Lower lobe of right lung (tissue), 2 donors: ENCODE data around the gene AS3MT. TPM values are rescaled to one million over a fixed set of nuclear protein-coding genes. Genes with fewer than 3 reads are reported as not detected.
"Not testable (repeated sequence)": the region's sequence is repeated elsewhere in the genome, so short reads cannot be mapped to it uniquely, and the experiment has no call there.

Experiments
- ATAC-seq, 2 donors: fragments of 200-7000 bp; cut with Tn5 transposase; one replicate each; pipeline ENCODE4 v1.9.1; 2020 to 2022; ENCODE audit warnings: mild to moderate bottlenecking in 2 of 2, moderate library complexity in 2 of 2
- DNase-seq: peaks from one replicate; pipeline ENCODE4 v3.0.0-alpha.2; 2020
- H3K27ac ChIP-seq: fragments of 200-600 bp; one replicate; pipeline ENCODE4 v1.8.0; 2022
- H3K27me3 ChIP-seq: fragments of 200-600 bp; one replicate; pipeline ENCODE4 v1.8.0; 2022; ENCODE audit warnings: low read depth
- H3K36me3 ChIP-seq: fragments of 200-600 bp; one replicate; pipeline ENCODE4 v1.8.0; 2022; ENCODE audit warnings: mild to moderate bottlenecking
- H3K4me1 ChIP-seq: fragments of 200-600 bp; one replicate; pipeline ENCODE4 v1.8.0; 2022
- H3K4me3 ChIP-seq: fragments of 200-600 bp; one replicate; pipeline ENCODE4 v1.8.0; 2022; ENCODE audit warnings: mild to moderate bottlenecking
- H3K9me3 ChIP-seq: fragments of 200-600 bp; one replicate; pipeline ENCODE4 v1.8.0; 2022
- CTCF ChIP-seq: fragments of 200-600 bp; IDR thresholded peaks from one replicate; pipeline ENCODE4 v1.8.0; 2022; ENCODE audit warnings: antibody characterized with exemption, mild to moderate bottlenecking
- intact Hi-C: fragments of 100-400 bp; cut with DNase I; formaldehyde crosslinking; loops from one replicate; pipeline ENCODE4 v1.11.0; 2022
- long read RNA-seq: library from polyadenylated mRNA; unstranded; transcript quantifications from one replicate; pipeline ENCODE4 v2.0.0, GENCODE V29; 2021
- total RNA-seq: library from RNA; stranded (reverse); fragmentation: NEBNext Ultra II Directional; extraction: Animal tissue kit (Norgen Biotek cat#: 25700); gene quantifications from one replicate; pipeline ENCODE4 v1.2.1, GENCODE V29; 2021
- donor health status: DM: no; HTN: yes; CAD: no; lungs with severe emphysema.

Gene AS3MT
- 1.9 TPM for total RNA-seq
- long read RNA-seq: 0 reads

GRCh38 chr10:102869258-102870198 lies at the start of gene AS3MT:
Gene AS3MT (plus strand): TSS chr10:102869470. CDS start chr10:102869593, 123 bp downstream.
- TF ChIP-seq CTCF: no peak
- no peak within 1 kb of the TSS for H3K27ac ChIP-seq
- intact Hi-C loops: no loop called here
- H3K4me1 ChIP-seq: peaks cover 14% of the 10 kb centered on the region
- ATAC-seq (peak; percentile 85 to 90), DNase-seq (no peak)
- peaks cover 11% of the 10 kb centered on the region for H3K27me3 ChIP-seq
- H3K36me3 ChIP-seq: peaks cover 7% of the 10 kb centered on the region
- H3K9me3 ChIP-seq: no peaks in the 10 kb centered on the region
- H3K4me3 ChIP-seq: peak within 1 kb of the TSS; percentile 57

GRCh38 chr10:102820008-102820407 lies 49.3 kb upstream of the AS3MT start:
- ATAC-seq, DNase-seq, H3K36me3 ChIP-seq, H3K27me3 ChIP-seq, H3K27ac ChIP-seq, H3K4me3 ChIP-seq, intact Hi-C loops, H3K9me3 ChIP-seq: not testable (repeated sequence)
- peaks cover 42% of the 10 kb centered on the region for H3K4me1 ChIP-seq

- intact Hi-C loops: no loop called here
- Histone ChIP-seq H3K27me3 (no peaks in the 10 kb centered on the region), H3K4me3 (no peak overlapping the region), H3K4me1 (peaks cover 20% of the 10 kb centered on the region), H3K27ac (no peak overlapping the region), H3K36me3 (no peaks in the 10 kb centered on the region), H3K9me3 (no peaks in the 10 kb centered on the region)
- no peak for ATAC-seq
- TF ChIP-seq CTCF: no peak
- no peak for DNase-seq
Observed at GRCh38 chr10:102822222-102822621, 47.0 kb upstream of the AS3MT start.

GRCh38 chr10:102824664-102825063 lies 44.6 kb upstream of the AS3MT start:
- no peak overlapping the region for H3K27ac ChIP-seq
- ATAC-seq: no peak
- DNase-seq: no peak
- H3K9me3 ChIP-seq: no peaks in the 10 kb centered on the region
- no peaks in the 10 kb centered on the region for H3K36me3 ChIP-seq
- H3K27me3 ChIP-seq: no peaks in the 10 kb centered on the region
- no peak for TF ChIP-seq CTCF
- intact Hi-C loops: no loop called here
- no peak overlapping the region for H3K4me3 ChIP-seq
- H3K4me1 ChIP-seq: no peaks in the 10 kb centered on the region

- DNase-seq (no peak), ATAC-seq (no peak)
- no peaks in the 10 kb centered on the region for H3K36me3 ChIP-seq
- intact Hi-C loops: no loop called here
- H3K4me3 ChIP-seq: no peak overlapping the region
- no peak for TF ChIP-seq CTCF
- no peaks in the 10 kb centered on the region for H3K27me3 ChIP-seq
- no peaks in the 10 kb centered on the region for H3K4me1 ChIP-seq
- H3K27ac ChIP-seq: no peak overlapping the region
- no peaks in the 10 kb centered on the region for H3K9me3 ChIP-seq
Observed at GRCh38 chr10:102826148-102826796, 43.0 kb upstream of the AS3MT start.

- intact Hi-C loops: no loop called here
- Histone ChIP-seq H3K9me3 (no peaks in the 10 kb centered on the region), H3K4me3 (no peak overlapping the region), H3K27ac (no peak overlapping the region), H3K36me3 (no peaks in the 10 kb centered on the region), H3K4me1 (no peaks in the 10 kb centered on the region), H3K27me3 (no peaks in the 10 kb centered on the region)
- DNase-seq (no peak), ATAC-seq (no peak)
- TF ChIP-seq CTCF: no peak
Observed at GRCh38 chr10:102827597-102827975, 41.7 kb upstream of the AS3MT start.
